Activated B cell treated with CpG ODN at 0.5 μM for 24 hours (primary cell): ENCODE measurements around the gene PGS1. TPM values are rescaled to one million over a fixed set of nuclear protein-coding genes. Genes with fewer than 3 reads are reported as not detected.

Experiments
- ATAC-seq: fragments of 200-7000 bp; cut with Tn5 transposase; one replicate; pipeline ENCODE4 v1.10.0; 2021; ENCODE audit warnings: low read depth, mild to moderate bottlenecking, moderate library complexity
- CTCF ChIA-PET: fragments of 350-600 bp; sonication (Branson Sonifier 250); formaldehyde crosslinking; loops from one replicate; lab custom pipeline; 2021; ENCODE audit warnings: antibody characterized with exemption; lab: Charles Lee
- POLR2A ChIA-PET: fragments of 350-600 bp; sonication (Branson Sonifier 250); formaldehyde crosslinking; loops from one replicate; lab custom pipeline; 2021; ENCODE audit warnings: antibody characterized with exemption; lab: Charles Lee
- DNase-seq: peaks from one replicate; pipeline ENCODE4 v3.0.0; 2022
- H3K27ac Mint-ChIP-seq: one replicate; pipeline ENCODE4 v1.8.0; 2020; ENCODE audit warnings: mixed read lengths
- H3K27me3 Mint-ChIP-seq: one replicate; pipeline ENCODE4 v1.8.0; 2021; ENCODE audit warnings: mixed read lengths
- H3K36me3 Mint-ChIP-seq: one replicate; pipeline ENCODE4 v1.8.0; 2021; ENCODE audit warnings: low read depth, mixed read lengths
- H3K4me1 Mint-ChIP-seq: one replicate; pipeline ENCODE4 v1.8.0; 2021; ENCODE audit warnings: mixed read lengths
- H3K4me3 Mint-ChIP-seq: one replicate; pipeline ENCODE4 v1.8.0; 2020; ENCODE audit warnings: mild to moderate bottlenecking, mixed read lengths
- H3K9me3 Mint-ChIP-seq: one replicate; pipeline ENCODE4 v1.8.0; 2020; ENCODE audit warnings: mixed read lengths
- intact Hi-C: fragments of 100-400 bp; cut with micrococcal nuclease; formaldehyde crosslinking; loops from one replicate; pipeline ENCODE4 v1.15.1; 2024
- total RNA-seq: library from RNA; stranded (reverse); gene quantifications from 2 replicates; pipeline ENCODE4 v1.2.3, GENCODE V29; 2022
- TF ChIP-seq, protein P1 (sequence below): fragments of 200-600 bp; IDR thresholded peaks from one replicate; pipeline ENCODE4 v1.8.0; 2022; ENCODE audit warnings: antibody characterized with exemption, mild to moderate bottlenecking

PGS1 gene
- total RNA-seq, 1 donor from 2014 or later, result 76.1 TPM

- peaks cover 10% of the 10 kb centered on the region for H3K27me3 Mint-ChIP-seq
- DNase-seq, result no peak
- no peaks in the 10 kb centered on the region for H3K36me3 Mint-ChIP-seq
- TF ChIP-seq, protein P1, sequence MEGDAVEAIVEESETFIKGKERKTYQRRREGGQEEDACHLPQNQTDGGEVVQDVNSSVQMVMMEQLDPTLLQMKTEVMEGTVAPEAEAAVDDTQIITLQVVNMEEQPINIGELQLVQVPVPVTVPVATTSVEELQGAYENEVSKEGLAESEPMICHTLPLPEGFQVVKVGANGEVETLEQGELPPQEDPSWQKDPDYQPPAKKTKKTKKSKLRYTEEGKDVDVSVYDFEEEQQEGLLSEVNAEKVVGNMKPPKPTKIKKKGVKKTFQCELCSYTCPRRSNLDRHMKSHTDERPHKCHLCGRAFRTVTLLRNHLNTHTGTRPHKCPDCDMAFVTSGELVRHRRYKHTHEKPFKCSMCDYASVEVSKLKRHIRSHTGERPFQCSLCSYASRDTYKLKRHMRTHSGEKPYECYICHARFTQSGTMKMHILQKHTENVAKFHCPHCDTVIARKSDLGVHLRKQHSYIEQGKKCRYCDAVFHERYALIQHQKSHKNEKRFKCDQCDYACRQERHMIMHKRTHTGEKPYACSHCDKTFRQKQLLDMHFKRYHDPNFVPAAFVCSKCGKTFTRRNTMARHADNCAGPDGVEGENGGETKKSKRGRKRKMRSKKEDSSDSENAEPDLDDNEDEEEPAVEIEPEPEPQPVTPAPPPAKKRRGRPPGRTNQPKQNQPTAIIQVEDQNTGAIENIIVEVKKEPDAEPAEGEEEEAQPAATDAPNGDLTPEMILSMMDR, result no peak
- H3K4me1 Mint-ChIP-seq, result peaks cover 5% of the 10 kb centered on the region
- no peak for ATAC-seq
- CTCF ChIA-PET, result no interaction called here
- H3K4me3 Mint-ChIP-seq, result no peak overlapping the region
- intact Hi-C loops, result no loop called here
- H3K27ac Mint-ChIP-seq, result no peak overlapping the region
- H3K9me3 Mint-ChIP-seq, result no peaks in the 10 kb centered on the region
- POLR2A ChIA-PET, result no interaction called here
Observed at GRCh38 chr17:78471635-78472034, 93.2 kb downstream of the PGS1 start.

- CTCF ChIA-PET, result no interaction called here
- Mint-ChIP-seq H3K36me3 (no peaks in the 10 kb centered on the region), H3K4me1 (peaks cover 5% of the 10 kb centered on the region), H3K9me3 (no peaks in the 10 kb centered on the region), H3K27me3 (peaks cover 9% of the 10 kb centered on the region), H3K27ac (no peak overlapping the region), H3K4me3 (no peak overlapping the region)
- TF ChIP-seq, protein P1, result no peak
- no peak for ATAC-seq
- no peak for DNase-seq
- POLR2A ChIA-PET, result no interaction called here
- intact Hi-C loops, result no loop called here
Observed at GRCh38 chr17:78472035-78472905, 93.8 kb downstream of the PGS1 start.

DNA sequence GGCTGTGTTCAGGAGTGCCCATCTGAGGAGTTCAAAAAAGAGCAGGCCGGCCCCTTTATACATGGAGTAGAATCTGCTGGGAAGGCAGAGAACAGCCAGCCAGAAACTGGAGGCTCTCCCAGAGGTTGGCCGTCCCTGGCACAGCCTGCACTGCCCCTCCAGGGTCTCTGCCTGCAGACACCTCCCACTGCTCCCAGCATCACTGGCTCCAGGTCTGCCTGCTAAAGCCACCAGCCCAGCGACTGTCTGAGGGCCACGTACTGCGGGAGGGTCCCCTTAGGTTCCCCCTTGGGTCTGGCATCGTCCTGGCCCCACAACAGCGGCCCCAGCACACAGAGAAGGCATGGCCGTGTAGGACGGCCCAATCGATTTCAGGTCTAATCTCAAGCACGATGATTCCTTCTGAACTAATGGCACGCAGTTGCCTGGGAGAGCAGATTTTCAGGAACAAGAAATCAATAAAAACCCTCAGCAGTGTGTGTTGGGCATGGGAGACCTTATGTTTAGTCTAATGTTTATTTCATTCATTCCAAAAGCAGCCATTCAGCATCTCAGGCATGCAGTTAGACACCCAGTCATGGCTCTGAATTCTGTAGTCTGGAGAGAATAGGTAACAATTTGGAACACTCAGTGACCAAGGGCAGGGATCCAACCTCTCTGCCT is 95.6 kb downstream of the PGS1 start:
- H3K4me1 Mint-ChIP-seq, result peaks cover 5% of the 10 kb centered on the region
- no peak for ATAC-seq
- peaks cover 7% of the 10 kb centered on the region for H3K27me3 Mint-ChIP-seq
- H3K27ac Mint-ChIP-seq, result no peak overlapping the region
- CTCF ChIA-PET, result no interaction called here
- no peaks in the 10 kb centered on the region for H3K9me3 Mint-ChIP-seq
- DNase-seq, result no peak
- intact Hi-C loops, result no loop called here
- TF ChIP-seq, protein P1, result no peak
- POLR2A ChIA-PET, result no interaction called here
- no peak overlapping the region for H3K4me3 Mint-ChIP-seq
- H3K36me3 Mint-ChIP-seq, result no peaks in the 10 kb centered on the region

Other genes with a start within 250 kb of the PGS1 start
- gene TMC6, start 249.9 kb upstream of the PGS1 start, total RNA-seq, result 746 and 896 TPM in 2 replicates
- 166 and 181 TPM in 2 replicates for gene TMC8, start 247.9 kb upstream of the PGS1 start, total RNA-seq
- 5.2 and 7.1 TPM in 2 replicates for gene C17orf99, start 232.3 kb upstream of the PGS1 start, total RNA-seq
- gene SYNGR2, start 210.1 kb upstream of the PGS1 start, total RNA-seq, result 636 and 647 TPM in 2 replicates
- 3.8 TPM in 2 replicates for gene TK1, start 191.6 kb upstream of the PGS1 start, total RNA-seq
- gene AFMID, start 191.3 kb upstream of the PGS1 start, total RNA-seq, result 11.2 and 15.4 TPM in 2 replicates
- gene BIRC5, start 164.4 kb upstream of the PGS1 start, total RNA-seq, result 0.81 and 1.0 TPM in 2 replicates
- not detected in 2 replicates for gene TMEM235, start 147.0 kb upstream of the PGS1 start, total RNA-seq
- 79.9 and 80.9 TPM in 2 replicates for gene SOCS3, start 18.6 kb upstream of the PGS1 start, total RNA-seq
- gene DNAH17, start 198.7 kb downstream of the PGS1 start, total RNA-seq, result 0.13 and 0.29 TPM in 2 replicates